Occipital lobe (tissue), 2 donors: ENCODE data around the gene CHAF1A. TPM values are rescaled to one million over a fixed set of nuclear protein-coding genes. Genes with fewer than 3 reads are reported as not detected.
A peak's percentile ranks its signal among the peaks of the same experiment; 100 is the strongest.

Experiments
- DNase-seq: peaks from one replicate; lab custom pipeline; 2025; lab: John Stamatoyannopoulos, UW
- total RNA-seq: library from RNA; depleted of rRNA; stranded (reverse); fragments of >200 nt; gene quantifications from one replicate; pipeline ENCODE4 v1.2.3, GENCODE V29; 2014

CHAF1A gene
- total RNA-seq, 1 donor from 2014 or later: 6.2 TPM

- no peak for DNase-seq
Measured at GRCh38 chr19:4367336-4367723, 35.1 kb upstream of the CHAF1A start.

DNA sequence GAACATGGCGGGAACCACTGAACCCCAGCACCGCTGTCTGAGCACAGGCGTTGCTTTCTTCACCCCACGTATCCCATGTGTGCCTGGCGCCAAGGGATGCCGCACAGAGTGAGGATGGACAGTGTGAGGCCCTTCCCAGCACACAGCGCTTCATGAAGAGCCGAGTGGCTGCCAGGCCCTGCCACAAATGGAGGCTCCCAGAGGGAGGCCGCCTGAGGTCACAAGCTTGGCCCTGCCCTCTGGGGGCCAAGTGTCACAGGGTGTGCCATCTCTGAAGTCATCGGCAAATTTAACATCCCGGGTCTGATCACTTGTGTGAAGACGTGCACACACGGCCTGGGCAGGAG lies 34.7 kb upstream of the CHAF1A start:
- DNase-seq: no peak

GRCh38 chr19:4368128-4368820 lies 34.2 kb upstream of the CHAF1A start:
- no peak for DNase-seq

GRCh38 chr19:4369109-4369887 lies 33.1 kb upstream of the CHAF1A start:
- no peak for DNase-seq

DNA sequence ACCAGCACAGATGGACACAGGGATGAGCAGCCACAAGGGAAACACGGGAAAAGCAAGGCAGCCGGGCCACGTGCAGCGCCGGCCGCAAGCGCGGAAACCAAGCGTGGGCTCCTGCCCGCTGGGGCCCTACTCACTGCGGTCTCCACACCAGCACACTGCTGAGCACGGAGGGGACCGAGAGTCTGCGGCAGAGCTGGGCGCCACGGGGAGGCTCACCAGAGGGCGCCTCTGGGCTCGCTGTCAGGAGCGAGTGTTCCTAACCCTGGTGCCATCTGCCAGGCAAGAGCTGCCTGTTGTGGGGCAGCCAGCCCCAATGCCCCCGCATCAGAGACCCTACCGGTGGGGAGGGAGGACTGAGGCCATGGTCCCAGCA lies 32.6 kb upstream of the CHAF1A start:
- DNase-seq: peak; percentile 36

- no peak for DNase-seq
Measured at GRCh38 chr19:4370418-4371041, 31.9 kb upstream of the CHAF1A start.

DNA sequence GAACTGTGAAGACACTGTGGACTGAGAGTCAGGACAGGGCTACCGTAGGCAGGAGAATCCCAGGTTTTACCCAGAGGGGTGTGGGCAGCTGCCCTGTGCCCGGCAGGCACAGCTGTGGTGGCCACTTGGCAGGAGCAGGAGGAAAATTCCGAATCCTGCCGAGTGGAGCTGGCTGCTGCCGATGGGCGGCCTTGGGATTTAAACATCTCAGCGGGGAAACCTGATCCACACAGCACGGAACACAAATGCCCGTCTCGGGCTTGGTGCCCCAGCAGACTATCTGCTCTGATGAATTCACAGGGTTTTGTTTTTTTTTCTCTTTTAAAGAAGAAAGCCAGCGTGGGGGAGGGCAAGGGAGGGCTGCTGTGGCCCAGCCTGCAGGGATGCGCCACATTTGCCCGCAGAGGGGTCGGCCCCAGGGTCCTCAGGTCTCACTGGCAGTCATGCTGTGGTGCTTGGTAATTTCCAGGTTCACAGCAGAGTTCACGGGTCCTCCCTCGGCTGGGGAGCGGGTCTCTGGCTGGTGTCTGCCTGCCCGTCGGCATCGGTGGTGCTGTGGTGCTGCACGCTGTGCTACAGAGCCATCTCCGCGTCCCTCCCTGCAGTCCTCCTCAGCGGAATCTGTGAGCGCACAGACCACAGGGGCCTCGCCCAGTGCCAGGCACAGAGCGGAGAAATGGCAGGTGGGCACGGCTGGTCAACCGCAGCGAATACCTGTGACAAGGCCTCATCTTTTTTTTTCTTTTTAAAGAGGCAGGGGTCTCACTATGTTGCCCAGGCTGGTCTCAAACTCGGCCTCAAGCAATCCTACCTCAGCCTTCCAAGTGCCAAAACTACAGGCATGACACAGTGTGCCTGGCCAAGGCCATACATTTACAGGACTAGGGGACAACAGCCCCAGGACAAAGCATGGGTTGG lies 30.9 kb upstream of the CHAF1A start:
- peak; percentile 34 for DNase-seq

GRCh38 chr19:4372165-4373012 lies 30.1 kb upstream of the CHAF1A start:
- no peak for DNase-seq

GRCh38 chr19:4373013-4373367 lies 29.4 kb upstream of the CHAF1A start:
- no peak for DNase-seq

GRCh38 chr19:4373601-4374497 lies 28.6 kb upstream of the CHAF1A start:
- peak; percentile 33 for DNase-seq

- no peak for DNase-seq
Measured at GRCh38 chr19:4374498-4375163, 27.8 kb upstream of the CHAF1A start.

GRCh38 chr19:4375164-4376027 lies 27.0 kb upstream of the CHAF1A start:
- DNase-seq: peak; percentile 46

DNA sequence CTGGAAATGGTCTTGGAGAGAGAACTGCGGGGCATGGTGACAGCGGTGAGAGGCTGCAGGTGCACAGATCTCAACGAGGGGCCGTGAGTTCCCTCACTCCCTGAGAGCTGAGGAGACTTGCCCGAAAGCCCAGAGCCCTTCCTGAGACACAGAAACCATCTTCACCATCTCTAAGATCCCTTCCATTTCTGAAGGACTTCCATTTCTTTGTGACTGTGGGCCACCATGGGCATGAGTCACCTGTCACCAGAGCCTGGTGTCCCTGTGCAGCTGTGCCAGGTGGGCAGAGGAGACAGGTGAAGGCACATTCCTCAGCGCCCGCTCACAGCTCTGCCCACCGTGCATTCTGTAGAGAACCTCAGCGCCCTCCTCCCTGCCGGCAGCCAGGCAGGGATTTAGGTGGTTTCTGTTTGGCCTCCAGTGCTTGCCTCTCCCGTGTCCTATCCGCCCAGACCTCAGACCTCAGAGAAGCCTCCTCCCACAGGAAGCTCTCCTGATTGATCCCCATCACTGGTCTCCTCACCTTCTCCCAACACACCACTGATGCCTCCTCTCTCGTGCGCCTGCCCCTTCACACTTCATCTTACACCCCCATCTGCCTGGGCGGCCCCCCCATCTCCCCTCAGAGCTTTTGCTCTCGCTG lies 26.3 kb upstream of the CHAF1A start:
- DNase-seq: no peak

DNA sequence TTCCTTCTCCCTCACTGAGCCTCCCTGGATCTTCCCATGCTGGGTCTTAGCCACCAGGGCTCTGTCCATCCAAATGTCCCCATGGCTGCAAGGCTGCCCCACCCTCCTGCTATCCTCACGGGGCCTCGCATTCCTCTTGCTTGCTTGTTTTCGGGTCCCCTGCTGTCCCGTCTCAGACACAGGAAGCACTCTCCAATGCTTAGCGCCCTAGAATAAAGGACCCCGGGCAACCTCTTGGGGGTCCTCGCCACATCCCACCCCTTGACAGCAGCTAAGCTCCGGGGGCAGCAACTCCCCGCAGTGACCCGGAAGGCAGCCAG lies 25.8 kb upstream of the CHAF1A start:
- no peak for DNase-seq

- no peak for DNase-seq
Measured at GRCh38 chr19:4376991-4377781, 25.3 kb upstream of the CHAF1A start.

DNA sequence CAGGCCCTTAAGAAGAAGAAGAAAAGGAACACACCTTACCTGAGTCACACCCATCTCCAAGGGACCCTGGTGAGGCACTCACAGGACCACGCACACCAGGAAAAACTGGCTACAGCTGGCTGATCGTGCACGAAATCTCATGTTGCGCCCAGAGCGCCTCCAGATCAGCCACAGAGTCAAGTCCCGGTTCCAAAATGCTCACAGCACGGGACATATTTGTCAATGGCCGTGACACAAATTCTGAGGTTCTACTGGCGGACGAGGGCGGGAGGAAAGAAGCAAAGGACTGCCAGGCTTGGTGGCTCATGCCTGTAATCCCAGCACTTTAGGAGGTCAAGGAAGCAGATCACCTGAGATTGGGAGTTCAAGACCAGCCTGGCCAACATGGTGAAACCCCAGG lies 23.6 kb upstream of the CHAF1A start:
- no peak for DNase-seq
